ENCODE data around the gene FKBP7. TPM values are rescaled to one million over a fixed set of nuclear protein-coding genes. Genes with fewer than 3 reads are reported as not detected.

The FKBP7 gene
- polyA plus RNA-seq, 1 donor from 2014 or later: 46.1 TPM

- H3K27me3 ChIP-seq (ENCODE audit: insufficient read depth, low read depth, low read length): no peaks in the 10 kb centered on the region
- no peaks in the 10 kb centered on the region for H3K9me2 ChIP-seq (ENCODE audit: insufficient read depth, low read length)
- H4K20me1 ChIP-seq (ENCODE audit: insufficient read depth): no peaks in the 10 kb centered on the region
- H3K4me2 ChIP-seq (ENCODE audit: low read length): no peak overlapping the region
- no peak overlapping the region for H3K4me3 ChIP-seq (ENCODE audit: low read length)
- no peak overlapping the region for H3K27ac ChIP-seq (ENCODE audit: low read length)
- H3K36me3 ChIP-seq (ENCODE audit: insufficient read depth, low read length): no peaks in the 10 kb centered on the region
- peaks cover 46% of the 10 kb centered on the region for H3K79me2 ChIP-seq (replicated peaks; ENCODE audit: insufficient read depth, low read length)
- H3F3A ChIP-seq (ENCODE audit: insufficient read depth, low read length, poor library complexity, severe bottlenecking): no peaks in the 10 kb centered on the region
- no peaks in the 10 kb centered on the region for H3K9me3 ChIP-seq (ENCODE audit: low read length)
- no peak overlapping the region for H3K9ac ChIP-seq (ENCODE audit: low read length)
- TF ChIP-seq SMC3 (conservative IDR thresholded peaks at IDR 0.05; ENCODE audit: poor library complexity) (no peak), REST (IDR thresholded peaks at IDR 0.05; ENCODE audit: borderline replicate concordance) (no peak), RAD21 (conservative IDR thresholded peaks at IDR 0.05) (no peak), EP300 (conservative IDR thresholded peaks at IDR 0.05; ENCODE audit: poor library complexity, severe bottlenecking) (no peak), POLR2AphosphoS5 (IDR thresholded peaks at IDR 0.05) (no peak), EZH2 (IDR thresholded peaks at IDR 0.05; ENCODE audit: borderline replicate concordance, insufficient read depth, low read length, poor library complexity, severe bottlenecking) (no peak), MXI1 (conservative IDR thresholded peaks at IDR 0.05; ENCODE audit: poor library complexity, severe bottlenecking) (no peak), CTCF (IDR thresholded peaks at IDR 0.05; ENCODE audit: poor library complexity, severe bottlenecking) (no peak)
- no peak overlapping the region for H2AFZ ChIP-seq (ENCODE audit: low read depth, low read length)
These were observed 6.0 kb upstream of the FKBP7 start for GRCh38 chr2:178484245-178485041.

GRCh38 chr2:178482437-178482836, 4.0 kb upstream of the FKBP7 start:
- TF ChIP-seq EZH2 (IDR thresholded peaks at IDR 0.05; ENCODE audit: borderline replicate concordance, insufficient read depth, low read length, poor library complexity, severe bottlenecking) (no peak), RAD21 (conservative IDR thresholded peaks at IDR 0.05) (no peak), POLR2AphosphoS5 (IDR thresholded peaks at IDR 0.05) (no peak), SMC3 (conservative IDR thresholded peaks at IDR 0.05; ENCODE audit: poor library complexity) (no peak), EP300 (conservative IDR thresholded peaks at IDR 0.05; ENCODE audit: poor library complexity, severe bottlenecking) (no peak), CTCF (IDR thresholded peaks at IDR 0.05; ENCODE audit: poor library complexity, severe bottlenecking) (no peak), TAF1 (IDR thresholded peaks at IDR 0.05; ENCODE audit: low read depth) (no peak), REST (IDR thresholded peaks at IDR 0.05; ENCODE audit: borderline replicate concordance) (no peak), MXI1 (conservative IDR thresholded peaks at IDR 0.05; ENCODE audit: poor library complexity, severe bottlenecking) (no peak)
- Histone ChIP-seq H3K79me2 (replicated peaks; ENCODE audit: insufficient read depth, low read length) (peaks cover 50% of the 10 kb centered on the region), H3K9me2 (ENCODE audit: insufficient read depth, low read length) (no peaks in the 10 kb centered on the region), H3K36me3 (ENCODE audit: insufficient read depth, low read length) (no peaks in the 10 kb centered on the region), H3K27ac (ENCODE audit: low read length) (no peak overlapping the region), H4K20me1 (ENCODE audit: insufficient read depth) (no peaks in the 10 kb centered on the region), H3K27me3 (ENCODE audit: insufficient read depth, low read depth, low read length) (no peaks in the 10 kb centered on the region), H3K4me3 (ENCODE audit: low read length) (peak overlapping the region; percentile 82), H2AFZ (ENCODE audit: low read depth, low read length) (no peak overlapping the region), H3K9ac (ENCODE audit: low read length) (no peak overlapping the region), H3F3A (ENCODE audit: insufficient read depth, low read length, poor library complexity, severe bottlenecking) (peaks cover 3% of the 10 kb centered on the region), H3K4me2 (ENCODE audit: low read length) (peak overlapping the region; percentile 74), H3K9me3 (ENCODE audit: low read length) (no peaks in the 10 kb centered on the region)
